Measurements from ENCODE around the gene FHIT. TPM values are rescaled to one million over a fixed set of nuclear protein-coding genes. Genes with fewer than 3 reads are reported as not detected.

Gene FHIT
- total and polyA plus RNA-seq, 7 donors, result 2.4 to 10.2 (median 6.1) TPM

- H3K4me1 ChIP-seq, result no peaks in the 10 kb centered on the region
- intact Hi-C loops (cut with DNase I), result no loop called here
- no peak for TF ChIP-seq CTCF (IDR thresholded peaks at IDR 0.05)
- no peak for TF ChIP-seq EP300 (IDR thresholded peaks at IDR 0.05)
- no peak for TF ChIP-seq POLR2AphosphoS5 (IDR thresholded peaks at IDR 0.05)
- no peak for TF ChIP-seq POLR2A (IDR thresholded peaks at IDR 0.05)
- no peak for DNase-seq
- no peak overlapping the region for H3K4me3 ChIP-seq
- H3K27ac ChIP-seq, result no peak overlapping the region
- peaks cover 0 to 8% (median 0%) of the 10 kb centered on the region in 4 donors for H3K9me3 ChIP-seq
- WGBS, 2 donors, result 98 to 99% methylated on average over 1 of the region's 1 CpG
- no peaks in the 10 kb centered on the region for H3K27me3 ChIP-seq
- no peaks in the 10 kb centered on the region for H3K36me3 ChIP-seq
Measured at GRCh38 chr3:60877188-60877587, 374.1 kb downstream of the FHIT start.

- no peak for DNase-seq
- no peak overlapping the region for H3K27ac ChIP-seq
- peaks cover 0 to 1% (median 0%) of the 10 kb centered on the region in 4 donors for H3K9me3 ChIP-seq
- H3K4me1 ChIP-seq, result no peaks in the 10 kb centered on the region
- TF ChIP-seq POLR2A (IDR thresholded peaks at IDR 0.05) (no peak), EP300 (IDR thresholded peaks at IDR 0.05) (no peak), CTCF (IDR thresholded peaks at IDR 0.05) (no peak), POLR2AphosphoS5 (IDR thresholded peaks at IDR 0.05) (no peak)
- no peaks in the 10 kb centered on the region for H3K27me3 ChIP-seq
- no peaks in the 10 kb centered on the region for H3K36me3 ChIP-seq
- 95 to 98% methylated on average over 3 of the region's 3 CpGs for WGBS, 2 donors
- no peak overlapping the region for H3K4me3 ChIP-seq
- intact Hi-C loops (cut with DNase I), result no loop called here
Measured at GRCh38 chr3:60870396-60870795, 380.9 kb downstream of the FHIT start.

- no peaks in the 10 kb centered on the region for H3K27me3 ChIP-seq
- no peak for TF ChIP-seq POLR2A (IDR thresholded peaks at IDR 0.05)
- TF ChIP-seq CTCF (IDR thresholded peaks at IDR 0.05), result no peak
- no peak for TF ChIP-seq POLR2AphosphoS5 (IDR thresholded peaks at IDR 0.05)
- no peak for TF ChIP-seq EP300 (IDR thresholded peaks at IDR 0.05)
- H3K4me3 ChIP-seq, result no peak overlapping the region
- no peak overlapping the region for H3K27ac ChIP-seq
- no peak for DNase-seq
- no peaks in the 10 kb centered on the region for H3K4me1 ChIP-seq
- H3K9me3 ChIP-seq, result peaks cover 0 to 1% (median 0%) of the 10 kb centered on the region in 4 donors
- intact Hi-C loops (cut with DNase I), result no loop called here
- H3K36me3 ChIP-seq, result no peaks in the 10 kb centered on the region
Measured at GRCh38 chr3:60867200-60867599, 384.1 kb downstream of the FHIT start.

- Histone ChIP-seq H3K4me3 (no peak overlapping the region), H3K4me1 (no peaks in the 10 kb centered on the region), H3K27me3 (no peaks in the 10 kb centered on the region), H3K36me3 (no peaks in the 10 kb centered on the region), H3K27ac (no peak overlapping the region), H3K9me3 (no peaks in the 10 kb centered on the region)
- TF ChIP-seq EP300 (IDR thresholded peaks at IDR 0.05) (no peak), POLR2A (IDR thresholded peaks at IDR 0.05) (no peak), CTCF (IDR thresholded peaks at IDR 0.05) (no peak), POLR2AphosphoS5 (IDR thresholded peaks at IDR 0.05) (no peak)
- WGBS, 2 donors, result 78 to 90% methylated on average over 4 of the region's 4 CpGs
- intact Hi-C loops (cut with DNase I), result no loop called here
- no peak for DNase-seq
Measured at GRCh38 chr3:60856257-60857046, 394.8 kb downstream of the FHIT start.

GRCh38 chr3:60855250-60855649, 396.0 kb downstream of the FHIT start:
- Histone ChIP-seq H3K4me3 (no peak overlapping the region), H3K36me3 (no peaks in the 10 kb centered on the region), H3K9me3 (no peaks in the 10 kb centered on the region), H3K4me1 (no peaks in the 10 kb centered on the region), H3K27me3 (no peaks in the 10 kb centered on the region), H3K27ac (no peak overlapping the region)
- intact Hi-C loops (cut with DNase I), result no loop called here
- WGBS, 2 donors, result 89 to 95% methylated on average over 2 of the region's 2 CpGs
- DNase-seq, result no peak
- TF ChIP-seq EP300 (IDR thresholded peaks at IDR 0.05) (no peak), POLR2AphosphoS5 (IDR thresholded peaks at IDR 0.05) (no peak), CTCF (IDR thresholded peaks at IDR 0.05) (no peak), POLR2A (IDR thresholded peaks at IDR 0.05) (no peak)
